Putamen (tissue), 1 donor: Measurements from ENCODE around the gene BEGAIN.
"Not testable (repeated sequence)": the region's sequence is repeated elsewhere in the genome, so short reads cannot be mapped to it uniquely, and the experiment has no call there.

Experiments
- DNase-seq: peaks from one replicate; pipeline ENCODE4 v3.0.0-alpha.2; 2016; ENCODE audit warnings: low spot score

Gene BEGAIN

GRCh38 chr14:100523131-100523842 lies 63.9 kb downstream of the BEGAIN start:
- no peak for DNase-seq

GRCh38 chr14:100522616-100523099 lies 64.6 kb downstream of the BEGAIN start:
- no peak for DNase-seq

GRCh38 chr14:100506053-100506452 lies 81.2 kb downstream of the BEGAIN start:
- not testable (repeated sequence) for DNase-seq

- DNase-seq = no peak
These were observed 82.7 kb downstream of the BEGAIN start for GRCh38 chr14:100504372-100505078.

- no peak for DNase-seq
These were observed 84.0 kb downstream of the BEGAIN start for GRCh38 chr14:100503251-100503650.

GRCh38 chr14:100502622-100503220 lies 84.5 kb downstream of the BEGAIN start:
- DNase-seq = no peak

GRCh38 chr14:100500128-100500527 lies 87.1 kb downstream of the BEGAIN start:
- DNase-seq = no peak

GRCh38 chr14:100498068-100498467 lies 89.1 kb downstream of the BEGAIN start:
- no peak for DNase-seq

- DNase-seq = no peak
These were observed 91.3 kb downstream of the BEGAIN start for GRCh38 chr14:100495917-100496316.

- no peak for DNase-seq
These were observed 92.6 kb downstream of the BEGAIN start for GRCh38 chr14:100494645-100495044.

GRCh38 chr14:100490252-100490651 lies 97.0 kb downstream of the BEGAIN start:
- DNase-seq = no peak

GRCh38 chr14:100488057-100488456 lies 99.2 kb downstream of the BEGAIN start:
- no peak for DNase-seq

GRCh38 chr14:100487304-100487703 lies 99.9 kb downstream of the BEGAIN start:
- no peak for DNase-seq
